Liver (tissue), 3 donors: ENCODE results near the gene RALGPS1.

Experiments used
- CTCF ChIP-seq: fragments of 150-350 bp; IDR thresholded peaks from 2 replicates; pipeline ENCODE4 v1.5.1; 2017; ENCODE audit warnings: improper control_type of control experiment, low read depth, low read length; ENCODE audit not compliant: missing input control
- FOXA2 ChIP-seq: IDR thresholded peaks from 2 replicates; pipeline ENCODE4 v1.6.1; 2016; ENCODE audit warnings: antibody characterized with exemption
- GABPA ChIP-seq, 2 donors: IDR thresholded peaks in 1 of 2; conservative IDR thresholded peaks in 1 of 2; 2 replicates each; pipeline ENCODE4 v1.6.1; 2016; ENCODE audit warnings: antibody characterized with exemption in 2 of 2, mild to moderate bottlenecking in 1 of 2, moderate library complexity in 1 of 2
- JUND ChIP-seq, 2 donors: IDR thresholded peaks; 2 replicates each; pipeline ENCODE4 v1.6.1; 2016; ENCODE audit warnings: antibody characterized with exemption in 2 of 2
- RAD21 ChIP-seq, 2 donors: IDR thresholded peaks; 2 replicates each; pipeline ENCODE4 v1.6.1; 2016; ENCODE audit warnings: antibody characterized with exemption in 2 of 2, mild to moderate bottlenecking in 2 of 2
- REST ChIP-seq: IDR thresholded peaks from 2 replicates; pipeline ENCODE4 v1.6.1; 2016; ENCODE audit warnings: antibody characterized with exemption, mild to moderate bottlenecking
- RXRA ChIP-seq, 2 donors: IDR thresholded peaks; 2 replicates each; pipeline ENCODE4 v1.6.1; 2017 to 2018; ENCODE audit warnings: antibody characterized with exemption in 2 of 2, mild to moderate bottlenecking in 1 of 2
- YY1 ChIP-seq: IDR thresholded peaks from 2 replicates; pipeline ENCODE4 v1.6.1; 2016; ENCODE audit warnings: antibody characterized with exemption, mild to moderate bottlenecking
- ZBTB33 ChIP-seq: IDR thresholded peaks from 2 replicates; pipeline ENCODE4 v1.6.1; 2016; ENCODE audit warnings: antibody characterized with exemption
- TF ChIP-seq, protein P1 (sequence below): IDR thresholded peaks from 2 replicates; pipeline ENCODE4 v1.6.1; 2016; ENCODE audit warnings: antibody characterized with exemption
- donor health status: healthy.
- donor health status: healthy.

DNA sequence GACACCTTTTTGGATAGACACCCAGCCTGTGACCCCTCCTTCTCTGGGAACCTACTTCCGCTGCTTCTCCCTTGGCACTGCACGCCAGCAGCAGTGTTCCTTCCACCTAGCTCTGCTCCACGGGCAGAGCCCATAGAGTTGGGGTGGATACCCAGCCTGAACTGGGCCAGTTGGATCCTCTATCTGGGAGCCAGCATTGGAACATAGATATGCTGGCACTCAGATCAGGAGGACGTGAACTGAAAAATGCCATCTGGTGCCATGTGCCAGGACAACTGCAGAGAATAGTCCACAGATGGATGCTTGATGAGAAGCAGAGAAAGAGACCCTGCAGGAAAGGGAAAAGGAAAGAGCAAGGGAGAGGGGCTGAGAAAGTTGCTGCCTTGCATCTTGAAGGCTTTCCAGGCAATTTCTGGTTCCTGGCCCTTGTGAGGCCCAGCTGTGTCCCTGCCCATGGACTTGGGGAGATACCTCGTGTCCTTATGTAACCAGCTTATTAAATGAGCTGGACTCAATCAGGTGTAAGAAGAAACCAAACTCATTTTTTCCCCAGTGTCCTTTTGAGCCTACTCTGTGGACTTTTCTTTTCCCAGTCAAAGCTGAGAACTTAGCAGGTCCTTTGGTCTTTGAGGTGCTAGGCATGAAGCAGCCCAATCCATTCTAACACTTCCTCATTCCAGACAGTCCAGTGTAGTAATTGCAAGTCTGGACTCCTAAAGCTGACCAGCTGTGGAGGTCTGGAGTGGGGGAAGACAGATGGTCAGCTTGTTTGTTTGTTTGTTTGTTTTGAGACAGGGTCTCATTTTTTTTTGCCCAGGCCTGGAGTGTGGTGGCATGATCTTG, 168.8 kb downstream of the RALGPS1 start:
- no peak for TF ChIP-seq CTCF
- no peak for TF ChIP-seq JUND (IDR thresholded peaks at IDR 0.05)
- TF ChIP-seq ZBTB33 = no peak
- no peak for TF ChIP-seq YY1
- TF ChIP-seq GABPA (IDR thresholded peaks at IDR 0.05 in 1 of 2, conservative IDR thresholded peaks at IDR 0.05 in 1 of 2) = no peak
- no peak for TF ChIP-seq REST
- TF ChIP-seq RXRA (IDR thresholded peaks at IDR 0.05) = no peak
- TF ChIP-seq FOXA2 = no peak
- TF ChIP-seq, protein P1, sequence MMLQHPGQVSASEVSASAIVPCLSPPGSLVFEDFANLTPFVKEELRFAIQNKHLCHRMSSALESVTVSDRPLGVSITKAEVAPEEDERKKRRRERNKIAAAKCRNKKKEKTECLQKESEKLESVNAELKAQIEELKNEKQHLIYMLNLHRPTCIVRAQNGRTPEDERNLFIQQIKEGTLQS = no peak
- no peak for TF ChIP-seq RAD21 (IDR thresholded peaks at IDR 0.05)
